K562 (cell line): ENCODE data around the gene GRB2.
"Not testable (repeated sequence)": the region's sequence is repeated elsewhere in the genome, so short reads cannot be mapped to it uniquely, and the experiment has no call there.

Experiments
- BRD4 ChIP-seq: fragments of 200-600 bp; sonication (generic); IDR thresholded peaks from 2 replicates; pipeline ENCODE4 v1.6.1; 2017; ENCODE audit warnings: inconsistent platforms
- CBX8 ChIP-seq: fragments of 200-600 bp; sonication (generic); IDR thresholded peaks from 2 replicates; pipeline ENCODE4 v1.6.1; 2012; ENCODE audit warnings: borderline replicate concordance, mixed run types, low read depth, mild to moderate bottlenecking, moderate library complexity, mixed read lengths, low read length, control low read depth, inconsistent platforms; ENCODE audit not compliant: poor library complexity, severe bottlenecking; ENCODE audit errors: extremely low read depth
- CHD4 ChIP-seq: fragments of 200-600 bp; sonication (generic); IDR thresholded peaks from 3 replicates; pipeline ENCODE4 v1.6.1; 2012; ENCODE audit warnings: low read depth, mild to moderate bottlenecking, mixed read lengths, low read length, inconsistent platforms; ENCODE audit not compliant: insufficient read depth, insufficient replicate concordance, poor library complexity, severe bottlenecking
- MXI1 ChIP-seq: IDR thresholded peaks from 2 replicates; pipeline ENCODE4 v1.6.1; 2011; ENCODE audit warnings: low read depth, mild to moderate bottlenecking, improper control_type of control experiment, low read length
- MYC ChIP-seq, 2 experiments: fragments of 250-450 bp in 1 of 2; sonication (Bioruptor Pico) in 1 of 2; IDR thresholded peaks; 2 replicates each; pipeline versions ENCODE4 v1.5.1 to v1.6.1; 2012 to 2021; ENCODE audit warnings: low read depth in 2 of 2, borderline replicate concordance in 1 of 2, improper control_type of control experiment in 1 of 2, low read length in 1 of 2, mild to moderate bottlenecking in 1 of 2, moderate library complexity in 1 of 2
- POLR2G ChIP-seq: fragments of 200-400 bp; formaldehyde crosslinking; IDR thresholded peaks from 2 replicates; pipeline ENCODE4 v1.6.1; 2017; ENCODE audit warnings: low read depth, mild to moderate bottlenecking, antibody characterized with exemption, low read length, moderate library complexity
- TARDBP ChIP-seq: fragments of 450-650 bp; IDR thresholded peaks from 2 replicates; pipeline ENCODE4 v1.6.1; 2016
- YBX1 ChIP-seq: fragments of 450-650 bp; IDR thresholded peaks from 2 replicates; pipeline ENCODE4 v1.7.1; 2016; ENCODE audit warnings: mild to moderate bottlenecking
- TF ChIP-seq, protein P1 (sequence below), 3 experiments: IDR thresholded peaks in 2 of 3; conservative IDR thresholded peaks in 1 of 3; 2 replicates each; pipeline ENCODE4 v1.5.1; 2011 to 2012; ENCODE audit warnings: low read length in 3 of 3, mild to moderate bottlenecking in 3 of 3, control low read depth in 2 of 3, improper control_type of control experiment in 1 of 3, inconsistent platforms in 1 of 3, low read depth in 1 of 3, mixed read lengths in 1 of 3, moderate library complexity in 1 of 3; ENCODE audit not compliant: insufficient read depth in 2 of 3

DNA sequence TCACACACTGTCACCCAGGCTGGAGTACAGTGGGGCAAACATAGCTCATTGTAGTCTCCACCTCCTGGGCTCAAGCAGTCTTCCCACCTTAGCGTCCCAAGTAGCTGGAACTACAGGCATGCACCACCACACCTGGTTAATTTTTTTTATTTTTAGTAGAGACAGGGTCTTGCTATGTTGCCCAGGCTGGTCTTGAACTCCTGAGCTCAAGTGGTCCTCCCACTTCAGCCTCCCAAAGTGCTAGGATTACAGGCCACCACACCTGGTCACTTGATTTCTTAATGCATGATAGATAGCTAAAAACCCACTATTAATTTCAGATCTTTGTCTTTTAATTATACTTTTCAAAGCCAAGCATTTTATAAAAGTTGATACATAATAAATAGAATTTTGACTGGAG, 26.1 kb downstream of the GRB2 start:
- not testable (repeated sequence) for TF ChIP-seq CHD4; MXI1; YBX1; CBX8; BRD4; TARDBP; MYC (IDR thresholded peaks at IDR 0.05; ENCODE audit: low read depth, low read length); MYC (CRISPR knock-in tag; IDR thresholded peaks at IDR 0.05; ENCODE audit: borderline replicate concordance, low read depth); POLR2G
- TF ChIP-seq, protein P1, sequence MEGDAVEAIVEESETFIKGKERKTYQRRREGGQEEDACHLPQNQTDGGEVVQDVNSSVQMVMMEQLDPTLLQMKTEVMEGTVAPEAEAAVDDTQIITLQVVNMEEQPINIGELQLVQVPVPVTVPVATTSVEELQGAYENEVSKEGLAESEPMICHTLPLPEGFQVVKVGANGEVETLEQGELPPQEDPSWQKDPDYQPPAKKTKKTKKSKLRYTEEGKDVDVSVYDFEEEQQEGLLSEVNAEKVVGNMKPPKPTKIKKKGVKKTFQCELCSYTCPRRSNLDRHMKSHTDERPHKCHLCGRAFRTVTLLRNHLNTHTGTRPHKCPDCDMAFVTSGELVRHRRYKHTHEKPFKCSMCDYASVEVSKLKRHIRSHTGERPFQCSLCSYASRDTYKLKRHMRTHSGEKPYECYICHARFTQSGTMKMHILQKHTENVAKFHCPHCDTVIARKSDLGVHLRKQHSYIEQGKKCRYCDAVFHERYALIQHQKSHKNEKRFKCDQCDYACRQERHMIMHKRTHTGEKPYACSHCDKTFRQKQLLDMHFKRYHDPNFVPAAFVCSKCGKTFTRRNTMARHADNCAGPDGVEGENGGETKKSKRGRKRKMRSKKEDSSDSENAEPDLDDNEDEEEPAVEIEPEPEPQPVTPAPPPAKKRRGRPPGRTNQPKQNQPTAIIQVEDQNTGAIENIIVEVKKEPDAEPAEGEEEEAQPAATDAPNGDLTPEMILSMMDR (IDR thresholded peaks at IDR 0.05 in 2 of 3, conservative IDR thresholded peaks at IDR 0.05 in 1 of 3; ENCODE audit: insufficient read depth in 2 of 3, low read depth in 1 of 3, low read length in 3 of 3) = not testable (repeated sequence)
